SK-N-DZ (cell line): ENCODE measurements around the gene TMC5.
"Not testable (repeated sequence)": the region's sequence is repeated elsewhere in the genome, so short reads cannot be mapped to it uniquely, and the experiment has no call there.

Experiments
- DNase-seq: peaks from one replicate; pipeline ENCODE4 v3.0.0-alpha.2; 2015; ENCODE audit warnings: low spot score

The TMC5 gene

DNA sequence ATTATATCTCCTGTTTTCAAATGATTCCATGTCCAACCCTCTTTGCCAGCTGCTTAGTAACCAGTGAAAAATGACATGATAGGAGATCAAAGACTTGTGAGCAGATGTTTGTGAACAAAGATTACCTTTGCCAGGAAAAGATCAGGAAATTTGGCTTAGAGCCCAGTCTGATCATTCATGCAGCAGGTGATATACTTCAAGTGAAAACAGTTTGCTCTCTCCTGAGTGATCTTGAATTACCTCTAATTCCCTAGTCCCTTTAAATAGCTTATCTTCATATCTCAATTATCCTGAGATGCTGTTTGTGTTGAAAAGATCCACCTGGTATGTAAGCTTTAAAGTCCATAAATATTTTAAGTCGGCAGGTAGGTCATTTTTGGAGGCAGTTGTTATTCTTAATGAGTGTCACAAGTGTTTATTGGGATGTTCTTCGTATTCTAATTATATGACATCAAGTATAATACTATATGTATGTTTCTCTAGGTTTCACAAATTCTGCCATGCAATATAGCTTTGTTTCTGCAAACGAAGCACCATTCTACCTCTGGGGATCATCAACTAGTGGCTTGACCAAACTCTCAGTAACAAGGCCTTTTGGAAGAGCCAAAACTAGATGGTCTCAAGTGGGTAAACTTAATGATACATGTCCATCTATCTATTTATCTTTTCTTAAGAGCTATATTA, 124.6 kb downstream of the TMC5 start:
- DNase-seq, result peak; percentile 75

DNA sequence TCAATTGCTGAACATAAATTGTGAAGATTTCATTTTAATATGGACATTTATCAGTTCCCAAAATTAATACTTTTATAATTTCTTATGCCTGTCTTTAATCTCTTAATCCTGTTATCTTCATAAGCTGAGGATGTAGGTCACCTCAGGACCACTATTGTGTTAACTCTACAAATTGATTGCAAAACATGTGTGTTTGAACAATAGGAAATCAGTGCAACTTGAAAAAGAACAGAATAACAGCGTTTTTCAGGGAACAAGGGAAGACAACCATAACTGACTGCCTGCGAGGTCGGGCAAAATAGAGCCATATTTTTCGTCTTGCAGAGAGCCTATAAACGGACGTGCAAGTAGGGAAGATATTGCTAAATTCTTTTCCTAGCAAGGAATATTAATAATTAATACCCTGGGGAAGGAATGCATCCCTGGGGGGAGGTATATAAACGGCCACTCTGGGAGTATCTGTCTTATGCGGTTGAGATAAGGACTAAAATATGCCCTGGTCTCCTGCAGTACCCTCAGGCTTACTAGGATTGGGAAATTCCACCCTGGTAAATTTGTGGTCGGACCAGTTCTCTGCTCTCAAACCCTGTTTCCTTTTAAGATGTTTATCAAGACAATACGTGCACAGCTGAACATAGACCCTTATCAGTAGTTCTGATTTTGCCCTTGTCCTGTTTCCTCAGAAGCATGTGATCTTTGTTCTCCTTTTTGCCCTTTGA, 125.8 kb downstream of the TMC5 start:
- not testable (repeated sequence) for DNase-seq

DNA sequence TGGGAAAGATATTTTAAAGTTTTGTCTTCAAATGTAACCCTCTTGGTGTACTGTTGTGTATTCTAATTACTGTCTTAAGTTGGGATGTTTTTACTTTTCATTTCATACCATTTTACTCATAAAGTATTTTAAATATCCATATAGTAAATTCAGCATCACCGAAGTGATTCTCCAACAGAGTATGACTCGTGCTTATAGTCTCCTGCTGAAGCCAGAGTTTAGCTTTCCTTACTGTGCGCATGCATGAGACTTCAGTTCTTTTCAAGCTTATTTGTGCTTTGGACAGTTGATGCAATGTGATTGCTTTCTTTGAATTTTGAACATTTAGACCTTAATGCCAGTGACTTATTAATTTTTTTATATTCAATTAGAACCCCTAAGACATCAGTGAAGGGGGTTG, 130.5 kb downstream of the TMC5 start:
- DNase-seq, result no peak
